HL-60 (cell line): ENCODE data around the gene CYREN.

ENCODE experiments used
- POLR2AphosphoS5 ChIP-seq: IDR thresholded peaks from 2 replicates; pipeline ENCODE4 v1.6.1; 2012; ENCODE audit warnings: low read depth
- TF ChIP-seq, protein P1 (sequence below): IDR thresholded peaks from one replicate; pipeline ENCODE4 v1.5.1; 2011; ENCODE audit warnings: low read length, control low read depth, inconsistent platforms; ENCODE audit not compliant: insufficient read depth

DNA sequence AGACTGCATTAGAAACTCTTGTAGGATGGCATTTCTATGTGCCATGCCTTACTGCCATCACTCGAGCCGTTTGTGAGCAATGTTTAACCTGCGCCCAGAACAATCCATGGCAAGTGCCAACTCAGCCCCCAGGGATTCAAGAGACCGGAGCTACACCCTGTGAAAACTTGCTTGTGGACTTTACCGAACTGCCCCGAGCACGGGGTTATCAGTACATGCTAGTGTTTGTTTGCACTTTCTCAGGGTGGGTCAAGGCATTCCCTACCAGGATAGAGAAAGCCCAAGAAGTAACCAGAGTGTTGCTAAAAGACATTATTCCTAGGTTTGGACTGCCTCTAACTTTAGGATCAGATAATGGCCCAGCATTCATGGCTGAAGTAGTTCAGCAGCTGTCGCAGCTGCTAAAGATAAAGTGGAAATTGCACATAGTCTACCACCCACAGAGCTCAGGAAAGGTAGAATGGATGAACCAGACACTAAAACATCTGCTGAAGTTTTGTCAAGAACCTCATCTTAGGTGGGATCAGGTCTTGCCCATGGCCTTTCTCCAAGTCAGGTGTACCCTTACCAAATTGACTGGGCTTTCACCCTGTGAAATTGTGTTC, 8.9 kb upstream of the CYREN start:
- no peak for TF ChIP-seq POLR2AphosphoS5
- TF ChIP-seq, protein P1, sequence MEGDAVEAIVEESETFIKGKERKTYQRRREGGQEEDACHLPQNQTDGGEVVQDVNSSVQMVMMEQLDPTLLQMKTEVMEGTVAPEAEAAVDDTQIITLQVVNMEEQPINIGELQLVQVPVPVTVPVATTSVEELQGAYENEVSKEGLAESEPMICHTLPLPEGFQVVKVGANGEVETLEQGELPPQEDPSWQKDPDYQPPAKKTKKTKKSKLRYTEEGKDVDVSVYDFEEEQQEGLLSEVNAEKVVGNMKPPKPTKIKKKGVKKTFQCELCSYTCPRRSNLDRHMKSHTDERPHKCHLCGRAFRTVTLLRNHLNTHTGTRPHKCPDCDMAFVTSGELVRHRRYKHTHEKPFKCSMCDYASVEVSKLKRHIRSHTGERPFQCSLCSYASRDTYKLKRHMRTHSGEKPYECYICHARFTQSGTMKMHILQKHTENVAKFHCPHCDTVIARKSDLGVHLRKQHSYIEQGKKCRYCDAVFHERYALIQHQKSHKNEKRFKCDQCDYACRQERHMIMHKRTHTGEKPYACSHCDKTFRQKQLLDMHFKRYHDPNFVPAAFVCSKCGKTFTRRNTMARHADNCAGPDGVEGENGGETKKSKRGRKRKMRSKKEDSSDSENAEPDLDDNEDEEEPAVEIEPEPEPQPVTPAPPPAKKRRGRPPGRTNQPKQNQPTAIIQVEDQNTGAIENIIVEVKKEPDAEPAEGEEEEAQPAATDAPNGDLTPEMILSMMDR = no peak
